ENCODE results near the gene RUNX3.

GRCh38 chr1:24959623-24959975 is 29.5 kb upstream of the RUNX3 start:
- TF ChIP-seq CTCF (IDR thresholded peaks at IDR 0.05; ENCODE audit: low read length) (no peak), EZH2phosphoT487 (IDR thresholded peaks at IDR 0.05; ENCODE audit: low read length) (no peak)
